ENCODE measurements around the gene TMEM235.

DNA sequence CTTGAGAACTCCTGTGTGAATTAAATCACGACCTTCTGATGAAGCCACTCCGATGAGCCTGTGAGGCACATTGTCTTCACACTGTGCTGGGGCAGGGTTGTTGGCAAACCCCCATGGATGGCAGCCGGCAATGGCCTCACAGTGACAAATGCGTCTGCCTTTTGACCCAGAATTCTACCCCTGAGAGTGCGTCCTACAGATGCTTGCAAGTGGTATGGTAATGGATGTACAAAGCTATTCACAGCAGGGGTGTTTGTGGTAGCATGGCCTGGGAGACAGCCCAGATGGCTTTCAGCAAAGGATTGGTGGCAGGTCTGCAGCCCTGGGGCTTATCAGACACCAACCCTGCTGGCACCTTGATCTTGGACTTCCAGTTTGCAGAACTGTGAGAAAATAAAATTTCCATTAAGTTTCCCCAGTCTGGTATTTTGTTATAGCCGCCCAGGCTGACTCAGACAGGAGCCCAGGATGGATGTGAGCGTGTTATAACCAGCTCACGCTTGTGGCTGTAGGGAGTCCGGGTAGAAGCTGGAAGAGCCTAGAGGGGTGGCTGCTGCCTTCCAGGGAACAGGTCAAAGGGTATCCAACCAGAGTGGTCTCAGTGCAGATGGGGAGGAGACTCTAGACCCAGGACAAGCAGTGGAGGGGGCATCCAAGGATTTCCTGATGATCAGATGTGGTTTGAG lies 34.1 kb upstream of the TMEM235 start:
- TF ChIP-seq, protein P1, sequence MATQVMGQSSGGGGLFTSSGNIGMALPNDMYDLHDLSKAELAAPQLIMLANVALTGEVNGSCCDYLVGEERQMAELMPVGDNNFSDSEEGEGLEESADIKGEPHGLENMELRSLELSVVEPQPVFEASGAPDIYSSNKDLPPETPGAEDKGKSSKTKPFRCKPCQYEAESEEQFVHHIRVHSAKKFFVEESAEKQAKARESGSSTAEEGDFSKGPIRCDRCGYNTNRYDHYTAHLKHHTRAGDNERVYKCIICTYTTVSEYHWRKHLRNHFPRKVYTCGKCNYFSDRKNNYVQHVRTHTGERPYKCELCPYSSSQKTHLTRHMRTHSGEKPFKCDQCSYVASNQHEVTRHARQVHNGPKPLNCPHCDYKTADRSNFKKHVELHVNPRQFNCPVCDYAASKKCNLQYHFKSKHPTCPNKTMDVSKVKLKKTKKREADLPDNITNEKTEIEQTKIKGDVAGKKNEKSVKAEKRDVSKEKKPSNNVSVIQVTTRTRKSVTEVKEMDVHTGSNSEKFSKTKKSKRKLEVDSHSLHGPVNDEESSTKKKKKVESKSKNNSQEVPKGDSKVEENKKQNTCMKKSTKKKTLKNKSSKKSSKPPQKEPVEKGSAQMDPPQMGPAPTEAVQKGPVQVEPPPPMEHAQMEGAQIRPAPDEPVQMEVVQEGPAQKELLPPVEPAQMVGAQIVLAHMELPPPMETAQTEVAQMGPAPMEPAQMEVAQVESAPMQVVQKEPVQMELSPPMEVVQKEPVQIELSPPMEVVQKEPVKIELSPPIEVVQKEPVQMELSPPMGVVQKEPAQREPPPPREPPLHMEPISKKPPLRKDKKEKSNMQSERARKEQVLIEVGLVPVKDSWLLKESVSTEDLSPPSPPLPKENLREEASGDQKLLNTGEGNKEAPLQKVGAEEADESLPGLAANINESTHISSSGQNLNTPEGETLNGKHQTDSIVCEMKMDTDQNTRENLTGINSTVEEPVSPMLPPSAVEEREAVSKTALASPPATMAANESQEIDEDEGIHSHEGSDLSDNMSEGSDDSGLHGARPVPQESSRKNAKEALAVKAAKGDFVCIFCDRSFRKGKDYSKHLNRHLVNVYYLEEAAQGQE (IDR thresholded peaks at IDR 0.05; ENCODE audit: insufficient read depth in 1 of 2, low read depth in 2 of 2, low read length in 2 of 2), result no peak
- TF ChIP-seq POLR2AphosphoS5 (IDR thresholded peaks at IDR 0.05; ENCODE audit: low read depth, low read length), result no peak
